H9 (cell line): ENCODE data around the gene ERAP2. TPM values are rescaled to one million over a fixed set of nuclear protein-coding genes. Genes with fewer than 3 reads are reported as not detected.
A peak's percentile ranks its signal among the peaks of the same experiment; 100 is the strongest.

Experiments
- DNase-seq: peaks from one replicate; pipeline ENCODE4 v3.0.0-alpha.2; 2017
- H2AFZ ChIP-seq: one replicate; pipeline ENCODE4 v1.6.1; 2013; ENCODE audit warnings: mild to moderate bottlenecking, low read length, control low read depth, moderate library complexity
- H2AK5ac ChIP-seq: 2 replicates; pipeline ENCODE4 v1.6.1; 2013; ENCODE audit warnings: low read length, control low read depth, mixed read lengths; ENCODE audit not compliant: insufficient read length
- H2BK120ac ChIP-seq: one replicate; pipeline ENCODE4 v1.6.1; 2013; ENCODE audit warnings: low read depth, mild to moderate bottlenecking, low read length, control low read depth, inconsistent platforms; ENCODE audit not compliant: poor library complexity, severe bottlenecking
- H2BK12ac ChIP-seq: 2 replicates; pipeline ENCODE4 v1.6.1; 2013; ENCODE audit warnings: low read length, control low read depth, mixed read lengths, low read depth; ENCODE audit not compliant: insufficient read length
- H2BK15ac ChIP-seq: 2 replicates; pipeline ENCODE4 v1.6.1; 2013; ENCODE audit warnings: low read depth, low read length, control low read depth
- H2BK20ac ChIP-seq: one replicate; pipeline ENCODE4 v1.6.1; 2013; ENCODE audit warnings: low read depth, mild to moderate bottlenecking, low read length, control low read depth, inconsistent platforms; ENCODE audit not compliant: poor library complexity, severe bottlenecking
- H2BK5ac ChIP-seq: 2 replicates; pipeline ENCODE4 v1.6.1; 2013; ENCODE audit warnings: low read length, control low read depth, mixed read lengths; ENCODE audit not compliant: insufficient read length
- H3K14ac ChIP-seq: 2 replicates; pipeline ENCODE4 v1.6.1; 2013; ENCODE audit warnings: low read length, control low read depth; ENCODE audit not compliant: insufficient read depth
- H3K18ac ChIP-seq: 2 replicates; pipeline ENCODE4 v1.6.1; 2013; ENCODE audit warnings: low read depth, mild to moderate bottlenecking, mixed read lengths, low read length, control low read depth; ENCODE audit not compliant: insufficient read length
- H3K23ac ChIP-seq: 2 replicates; pipeline ENCODE4 v1.6.1; 2013; ENCODE audit warnings: low read length, control low read depth, mixed read lengths, low read depth; ENCODE audit not compliant: insufficient read length
- H3K23me2 ChIP-seq: 2 replicates; pipeline ENCODE4 v1.6.1; 2013; ENCODE audit warnings: low read depth, mild to moderate bottlenecking, mixed read lengths, low read length, control low read depth; ENCODE audit not compliant: insufficient read length, poor library complexity, severe bottlenecking
- H3K27ac ChIP-seq: 2 replicates; pipeline ENCODE4 v1.5.1; 2013; ENCODE audit warnings: low read length, control low read depth, mixed read lengths, low read depth; ENCODE audit not compliant: insufficient read length
- H3K27me3 ChIP-seq: 2 replicates; pipeline ENCODE4 v1.6.1; 2013; ENCODE audit warnings: low read length, control low read depth, inconsistent platforms; ENCODE audit not compliant: insufficient read depth
- H3K4ac ChIP-seq: 2 replicates; pipeline ENCODE4 v1.6.1; 2013; ENCODE audit warnings: low read depth, mild to moderate bottlenecking, control low read depth, inconsistent platforms, low read length, moderate library complexity
- H3K4me1 ChIP-seq: 2 replicates; pipeline ENCODE4 v1.6.1; 2013; ENCODE audit warnings: low read length, control low read depth, inconsistent platforms; ENCODE audit not compliant: insufficient read depth
- H3K4me2 ChIP-seq: 2 replicates; pipeline ENCODE4 v1.6.1; 2013; ENCODE audit warnings: low read length, control low read depth, mixed read lengths; ENCODE audit not compliant: insufficient read length, insufficient read depth
- H3K56ac ChIP-seq: 2 replicates; pipeline ENCODE4 v1.6.1; 2013; ENCODE audit warnings: low read depth, mild to moderate bottlenecking, mixed read lengths, low read length, control low read depth; ENCODE audit not compliant: insufficient read length
- H3K79me1 ChIP-seq: 2 replicates; pipeline ENCODE4 v1.6.1; 2013; ENCODE audit warnings: low read depth, mild to moderate bottlenecking, moderate library complexity, low read length, control low read depth, inconsistent platforms; ENCODE audit not compliant: insufficient read depth, poor library complexity, severe bottlenecking
- H3K79me2 ChIP-seq: 2 replicates; pipeline ENCODE4 v1.6.1; 2013; ENCODE audit warnings: low read length, control low read depth, inconsistent platforms; ENCODE audit not compliant: insufficient read depth
- H3K9ac ChIP-seq: 2 replicates; pipeline ENCODE4 v1.6.1; 2013; ENCODE audit warnings: low read length, control low read depth, mixed read lengths; ENCODE audit not compliant: insufficient read length; ENCODE audit errors: extremely low read depth
- H3K9me3 ChIP-seq: one replicate; pipeline ENCODE4 v1.6.1; 2013; ENCODE audit warnings: low read depth, low read length, inconsistent platforms; ENCODE audit not compliant: control insufficient read depth
- H3T11ph ChIP-seq: one replicate; pipeline ENCODE4 v1.6.1; 2013; ENCODE audit warnings: mild to moderate bottlenecking, low read length, control low read depth, inconsistent platforms
- H4K20me1 ChIP-seq: one replicate; pipeline ENCODE4 v1.6.1; 2013; ENCODE audit not compliant: control insufficient read depth, insufficient read length, insufficient read depth
- H4K5ac ChIP-seq: 2 replicates; pipeline ENCODE4 v1.6.1; 2013; ENCODE audit warnings: low read depth, mild to moderate bottlenecking, mixed read lengths, low read length, control low read depth; ENCODE audit not compliant: insufficient read length
- H4K8ac ChIP-seq: replicated peaks from 2 replicates; pipeline ENCODE4 v1.6.1; 2013; ENCODE audit warnings: low read length, control low read depth, mixed read lengths, low read depth; ENCODE audit not compliant: insufficient read length
- H4K91ac ChIP-seq: 2 replicates; pipeline ENCODE4 v1.6.1; 2013; ENCODE audit warnings: low read depth, mild to moderate bottlenecking, moderate library complexity, mixed read lengths, low read length, control low read depth; ENCODE audit not compliant: insufficient read length
- H3K27ac Mint-ChIP-seq, 3 experiments: 2 replicates in 2 of 3; 3 replicates in 1 of 3; pipeline ENCODE4 v1.8.0; 2020 to 2021; ENCODE audit warnings: mixed read lengths in 3 of 3, mild to moderate bottlenecking in 1 of 3, moderate library complexity in 1 of 3
- H3K27me3 Mint-ChIP-seq: 2 replicates; pipeline ENCODE4 v1.8.0; 2021; ENCODE audit warnings: low read depth, mild to moderate bottlenecking, moderate library complexity, mixed read lengths
- H3K36me3 Mint-ChIP-seq, 3 experiments: 2 replicates in 2 of 3; 3 replicates in 1 of 3; pipeline ENCODE4 v1.8.0; 2020 to 2021; ENCODE audit warnings: low read depth in 3 of 3, mixed read lengths in 3 of 3; ENCODE audit not compliant: insufficient read depth in 1 of 3
- H3K4me1 Mint-ChIP-seq, 2 experiments: 2 replicates each; pipeline ENCODE4 v1.8.0; 2020; ENCODE audit warnings: mixed read lengths in 2 of 2
- H3K4me3 Mint-ChIP-seq, 2 experiments: 2 replicates in 1 of 2; 3 replicates in 1 of 2; pipeline ENCODE4 v1.8.0; 2020 to 2021; ENCODE audit warnings: mild to moderate bottlenecking in 2 of 2, mixed read lengths in 2 of 2, moderate library complexity in 1 of 2
- H3K9me3 Mint-ChIP-seq, 2 experiments: 2 replicates in 1 of 2; 3 replicates in 1 of 2; pipeline ENCODE4 v1.8.0; 2020; ENCODE audit warnings: mild to moderate bottlenecking in 2 of 2, mixed read lengths in 2 of 2, moderate library complexity in 1 of 2
- WGBS: extraction: QIAGEN DNeasy Blood & Tissue Kit; methylation state at CpG from one replicate; pipeline ENCODE4 v1.1.7; 2013; ENCODE audit warnings: missing lambda C conversion rate, low lambda C conversion rate, mixed read lengths; ENCODE audit not compliant: insufficient read length; ENCODE audit errors: extremely low coverage; 5-methylcytosine and 5-hydroxymethylcytosine counted together
- total RNA-seq: library from RNA; stranded (reverse); gene quantifications from 2 replicates; pipeline ENCODE4 v1.2.1, GENCODE V29; 2021
- TF ChIP-seq, protein P1 (sequence below): fragments of 200-600 bp; sonication (generic); conservative IDR thresholded peaks from 3 replicates; pipeline ENCODE4 v1.8.0; 2021; ENCODE audit warnings: antibody characterized with exemption, mild to moderate bottlenecking

ERAP2 gene
- total RNA-seq, 1 experiment from 2014 or later = 0.09 TPM

DNA sequence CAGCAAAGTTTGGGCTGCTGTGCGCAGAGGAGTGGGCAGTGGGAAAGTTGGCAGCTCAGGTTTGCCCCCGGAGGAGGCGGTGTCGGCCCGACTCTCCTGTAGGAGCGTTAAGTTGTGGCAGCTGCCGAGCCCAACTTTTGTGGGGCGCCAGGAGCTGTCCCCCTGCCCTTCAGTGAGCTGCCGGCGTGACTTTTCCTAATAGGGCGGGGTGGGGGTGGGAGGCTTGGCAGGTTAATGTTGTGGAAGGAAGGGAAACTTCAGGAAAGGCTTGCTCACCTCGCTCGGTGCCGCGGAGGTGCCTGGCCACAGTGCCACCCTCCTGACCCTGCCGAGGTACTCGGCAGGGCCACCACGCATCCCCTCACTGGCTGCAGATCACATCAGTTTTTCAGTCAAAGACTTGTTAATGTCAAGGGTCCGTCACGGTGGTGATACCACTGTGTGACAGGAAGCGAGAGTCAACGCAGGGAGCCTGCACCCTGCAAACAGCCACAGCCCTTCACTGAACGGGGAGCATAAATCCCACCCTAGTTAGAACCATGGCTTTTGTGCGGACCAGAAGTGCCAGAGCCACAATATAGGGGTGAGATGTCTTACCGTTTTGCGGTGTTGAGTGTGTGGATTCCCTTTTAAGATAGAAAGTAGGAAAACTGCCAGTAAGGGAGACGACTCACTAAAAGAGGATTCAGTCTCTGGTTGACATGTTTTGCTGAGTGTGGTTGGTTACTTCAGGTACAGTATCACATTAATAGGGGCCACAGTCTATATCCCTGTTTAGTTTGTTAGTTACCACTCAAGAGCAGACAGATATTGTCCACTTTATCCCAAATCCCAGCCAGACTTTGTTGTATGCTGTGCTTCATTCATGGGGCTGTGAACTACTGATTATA lies 60.4 kb downstream of the ERAP2 start:
- Histone ChIP-seq H4K20me1 (no peaks in the 10 kb centered on the region), H2AFZ (no peak overlapping the region), H2BK20ac (no peak overlapping the region), H3K27me3 (no peaks in the 10 kb centered on the region; the same call in 1 of the 2 replicates), H3K27ac (no peak overlapping the region), H3K4me1 (peaks cover 2% of the 10 kb centered on the region; the same call in 1 of the 2 replicates), H3K56ac (no peak overlapping the region), H3K79me1 (no peaks in the 10 kb centered on the region), H3K23me2 (peaks cover 13% of the 10 kb centered on the region), H2BK5ac (no peak overlapping the region), H2AK5ac (no peak overlapping the region), H2BK120ac (no peak overlapping the region), H4K91ac (no peak overlapping the region), H3K9me3 (no peaks in the 10 kb centered on the region), H3K14ac (no peak overlapping the region), H2BK12ac (no peak overlapping the region), H3K18ac (no peak overlapping the region), H3T11ph (no peak overlapping the region), H2BK15ac (no peak overlapping the region), H3K79me2 (no peaks in the 10 kb centered on the region), H4K5ac (no peak overlapping the region), H3K23ac (no peak overlapping the region), H3K9ac (peak overlapping the region; percentile 6), H3K4ac (no peak overlapping the region), H3K4me2 (peak overlapping the region; percentile 65), H4K8ac (no peak overlapping the region)
- Mint-ChIP-seq H3K4me3 (peak overlapping the region; percentile 88), H3K9me3 (no peaks in the 10 kb centered on the region; a peak in 2 of 5 replicates), H3K4me1 (peaks cover 22 to 27% of the 10 kb centered on the region in 2 experiments), H3K27ac (no peak overlapping the region), H3K36me3 (no peaks in the 10 kb centered on the region), H3K27me3 (peaks cover 18% of the 10 kb centered on the region)
- peak; percentile 38 for DNase-seq
- TF ChIP-seq, protein P1, sequence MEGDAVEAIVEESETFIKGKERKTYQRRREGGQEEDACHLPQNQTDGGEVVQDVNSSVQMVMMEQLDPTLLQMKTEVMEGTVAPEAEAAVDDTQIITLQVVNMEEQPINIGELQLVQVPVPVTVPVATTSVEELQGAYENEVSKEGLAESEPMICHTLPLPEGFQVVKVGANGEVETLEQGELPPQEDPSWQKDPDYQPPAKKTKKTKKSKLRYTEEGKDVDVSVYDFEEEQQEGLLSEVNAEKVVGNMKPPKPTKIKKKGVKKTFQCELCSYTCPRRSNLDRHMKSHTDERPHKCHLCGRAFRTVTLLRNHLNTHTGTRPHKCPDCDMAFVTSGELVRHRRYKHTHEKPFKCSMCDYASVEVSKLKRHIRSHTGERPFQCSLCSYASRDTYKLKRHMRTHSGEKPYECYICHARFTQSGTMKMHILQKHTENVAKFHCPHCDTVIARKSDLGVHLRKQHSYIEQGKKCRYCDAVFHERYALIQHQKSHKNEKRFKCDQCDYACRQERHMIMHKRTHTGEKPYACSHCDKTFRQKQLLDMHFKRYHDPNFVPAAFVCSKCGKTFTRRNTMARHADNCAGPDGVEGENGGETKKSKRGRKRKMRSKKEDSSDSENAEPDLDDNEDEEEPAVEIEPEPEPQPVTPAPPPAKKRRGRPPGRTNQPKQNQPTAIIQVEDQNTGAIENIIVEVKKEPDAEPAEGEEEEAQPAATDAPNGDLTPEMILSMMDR = no peak
- WGBS = no CpG with 5 or more reads among the region's 27 CpGs
